PC-9 (cell line): ENCODE results near the gene S100A9. TPM values are rescaled to one million over a fixed set of nuclear protein-coding genes. Genes with fewer than 3 reads are reported as not detected.

Experiments used
- BruUV-seq: library from RNA; stranded (reverse); fragments of 400-500 nt; replicated peaks from 2 replicates; lab custom pipeline; 2021; lab: Mats Ljungman, UMichigan
- CTCF ChIA-PET: fragments of 300-600 bp; sonication (Branson Sonifier 250); formaldehyde crosslinking; loops from one replicate; lab custom pipeline; 2022; ENCODE audit warnings: antibody characterized with exemption; lab: Charles Lee
- POLR2A ChIA-PET: fragments of 300-600 bp; sonication (Branson Sonifier 250); formaldehyde crosslinking; loops from one replicate; lab custom pipeline; 2022; ENCODE audit warnings: antibody characterized with exemption; ENCODE audit not compliant: unreplicated experiment; lab: Charles Lee
- DNase-seq, 2 experiments: peaks; one replicate each; pipeline versions ENCODE4 v3.0.0 to v3.0.0-alpha.2; 2015 to 2022; ENCODE audit warnings: mixed read lengths in 1 of 2
- H2AFZ ChIP-seq: fragments of 200-600 bp; sonication (generic); 2 replicates; pipeline ENCODE4 v1.8.1; 2017; ENCODE audit warnings: antibody characterized with exemption
- H3F3A ChIP-seq: fragments of 200-600 bp; sonication (generic); 2 replicates; pipeline ENCODE4 v1.8.1; 2017; ENCODE audit warnings: antibody characterized with exemption, mild to moderate bottlenecking, low read depth; ENCODE audit not compliant: insufficient read depth
- H3K27ac ChIP-seq: fragments of 200-600 bp; sonication (generic); 2 replicates; pipeline ENCODE4 v1.6.1; 2016; ENCODE audit warnings: mixed run types
- H3K27me3 ChIP-seq: fragments of 200-600 bp; sonication (generic); 2 replicates; pipeline ENCODE4 v1.6.1; 2016; ENCODE audit warnings: low read depth, mixed run types; ENCODE audit not compliant: insufficient read depth
- H3K36me3 ChIP-seq: fragments of 200-600 bp; sonication (generic); 2 replicates; pipeline ENCODE4 v1.6.1; 2016; ENCODE audit warnings: low read depth, mixed run types
- H3K4me1 ChIP-seq: fragments of 200-600 bp; sonication (generic); replicated peaks from 2 replicates; pipeline ENCODE4 v1.6.1; 2016; ENCODE audit warnings: mixed run types; ENCODE audit not compliant: insufficient read depth
- H3K4me2 ChIP-seq: fragments of 200-600 bp; sonication (generic); 2 replicates; pipeline ENCODE4 v1.6.1; 2017; ENCODE audit warnings: mixed run types
- H3K4me3 ChIP-seq: fragments of 200-600 bp; sonication (generic); 2 replicates; pipeline ENCODE4 v1.6.1; 2016; ENCODE audit warnings: mixed run types
- H3K79me2 ChIP-seq: fragments of 200-600 bp; sonication (generic); 2 replicates; pipeline ENCODE4 v1.6.1; 2017; ENCODE audit warnings: low read depth, mixed run types
- H3K9me2 ChIP-seq: fragments of 200-600 bp; sonication (generic); 2 replicates; pipeline ENCODE4 v1.8.1; 2017; ENCODE audit warnings: mild to moderate bottlenecking; ENCODE audit not compliant: insufficient read depth
- H3K9me3 ChIP-seq: fragments of 200-600 bp; sonication (generic); 2 replicates; pipeline ENCODE4 v1.8.1; 2016; ENCODE audit warnings: low read depth; ENCODE audit not compliant: insufficient read depth
- H4K20me1 ChIP-seq: fragments of 200-600 bp; sonication (generic); 2 replicates; pipeline ENCODE4 v1.8.1; 2017; ENCODE audit not compliant: insufficient read depth
- EZH2 ChIP-seq: fragments of 200-600 bp; sonication (generic); IDR thresholded peaks from 2 replicates; pipeline ENCODE4 v1.8.0; 2017; ENCODE audit warnings: antibody characterized with exemption, low read depth
- intact Hi-C: fragments of 100-400 bp; cut with micrococcal nuclease; formaldehyde crosslinking; loops from one replicate; pipeline ENCODE4 v1.10.0; 2022; ENCODE audit not compliant: unreplicated experiment
- total RNA-seq: library from RNA; stranded (reverse); gene quantifications from 2 replicates; pipeline ENCODE4 v1.2.3, GENCODE V29; 2021
- TF ChIP-seq, protein P1 (sequence below): fragments of 200-600 bp; sonication (generic); conservative IDR thresholded peaks from 2 replicates; pipeline ENCODE4 v1.6.1; 2017; ENCODE audit warnings: mixed run types, antibody characterized with exemption, mild to moderate bottlenecking, moderate library complexity

S100A9 gene
- total RNA-seq, 1 experiment from 2014 or later = 4.3 TPM

DNA sequence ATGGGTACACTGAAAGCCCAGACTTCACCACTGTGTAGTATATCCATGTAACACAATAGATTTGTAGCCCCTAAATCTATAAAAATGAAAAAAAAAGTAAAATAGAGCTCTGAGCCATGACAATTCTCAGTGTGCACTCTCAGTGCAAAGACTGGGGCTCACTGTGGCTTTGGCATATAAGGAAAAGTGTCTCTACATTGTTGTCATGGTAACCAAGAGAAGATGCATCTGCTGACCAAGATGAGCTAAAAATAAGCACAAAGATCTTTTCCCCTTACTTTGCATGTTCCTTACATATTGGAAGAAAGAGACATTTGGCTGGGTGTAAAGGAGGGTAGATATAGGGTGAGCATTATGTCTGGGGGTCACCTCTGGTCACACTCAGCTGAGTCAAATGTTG is 21.0 kb upstream of the S100A9 start:
- Histone ChIP-seq H3K27me3 (peaks cover 54% of the 10 kb centered on the region), H3K9me3 (no peaks in the 10 kb centered on the region), H3K36me3 (no peaks in the 10 kb centered on the region), H3K27ac (no peak overlapping the region), H3K4me1 (no peaks in the 10 kb centered on the region), H2AFZ (no peak overlapping the region), H3K79me2 (no peaks in the 10 kb centered on the region), H3F3A (no peaks in the 10 kb centered on the region), H3K9me2 (no peaks in the 10 kb centered on the region), H3K4me3 (no peak overlapping the region), H4K20me1 (no peaks in the 10 kb centered on the region), H3K4me2 (no peak overlapping the region)
- CTCF ChIA-PET = no interaction called here
- POLR2A ChIA-PET = no interaction called here
- no TSS peak for BruUV-seq
- no peak for DNase-seq
- TF ChIP-seq, protein P1, sequence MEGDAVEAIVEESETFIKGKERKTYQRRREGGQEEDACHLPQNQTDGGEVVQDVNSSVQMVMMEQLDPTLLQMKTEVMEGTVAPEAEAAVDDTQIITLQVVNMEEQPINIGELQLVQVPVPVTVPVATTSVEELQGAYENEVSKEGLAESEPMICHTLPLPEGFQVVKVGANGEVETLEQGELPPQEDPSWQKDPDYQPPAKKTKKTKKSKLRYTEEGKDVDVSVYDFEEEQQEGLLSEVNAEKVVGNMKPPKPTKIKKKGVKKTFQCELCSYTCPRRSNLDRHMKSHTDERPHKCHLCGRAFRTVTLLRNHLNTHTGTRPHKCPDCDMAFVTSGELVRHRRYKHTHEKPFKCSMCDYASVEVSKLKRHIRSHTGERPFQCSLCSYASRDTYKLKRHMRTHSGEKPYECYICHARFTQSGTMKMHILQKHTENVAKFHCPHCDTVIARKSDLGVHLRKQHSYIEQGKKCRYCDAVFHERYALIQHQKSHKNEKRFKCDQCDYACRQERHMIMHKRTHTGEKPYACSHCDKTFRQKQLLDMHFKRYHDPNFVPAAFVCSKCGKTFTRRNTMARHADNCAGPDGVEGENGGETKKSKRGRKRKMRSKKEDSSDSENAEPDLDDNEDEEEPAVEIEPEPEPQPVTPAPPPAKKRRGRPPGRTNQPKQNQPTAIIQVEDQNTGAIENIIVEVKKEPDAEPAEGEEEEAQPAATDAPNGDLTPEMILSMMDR = no peak
- no peak for TF ChIP-seq EZH2
- intact Hi-C loops = no loop called here

DNA sequence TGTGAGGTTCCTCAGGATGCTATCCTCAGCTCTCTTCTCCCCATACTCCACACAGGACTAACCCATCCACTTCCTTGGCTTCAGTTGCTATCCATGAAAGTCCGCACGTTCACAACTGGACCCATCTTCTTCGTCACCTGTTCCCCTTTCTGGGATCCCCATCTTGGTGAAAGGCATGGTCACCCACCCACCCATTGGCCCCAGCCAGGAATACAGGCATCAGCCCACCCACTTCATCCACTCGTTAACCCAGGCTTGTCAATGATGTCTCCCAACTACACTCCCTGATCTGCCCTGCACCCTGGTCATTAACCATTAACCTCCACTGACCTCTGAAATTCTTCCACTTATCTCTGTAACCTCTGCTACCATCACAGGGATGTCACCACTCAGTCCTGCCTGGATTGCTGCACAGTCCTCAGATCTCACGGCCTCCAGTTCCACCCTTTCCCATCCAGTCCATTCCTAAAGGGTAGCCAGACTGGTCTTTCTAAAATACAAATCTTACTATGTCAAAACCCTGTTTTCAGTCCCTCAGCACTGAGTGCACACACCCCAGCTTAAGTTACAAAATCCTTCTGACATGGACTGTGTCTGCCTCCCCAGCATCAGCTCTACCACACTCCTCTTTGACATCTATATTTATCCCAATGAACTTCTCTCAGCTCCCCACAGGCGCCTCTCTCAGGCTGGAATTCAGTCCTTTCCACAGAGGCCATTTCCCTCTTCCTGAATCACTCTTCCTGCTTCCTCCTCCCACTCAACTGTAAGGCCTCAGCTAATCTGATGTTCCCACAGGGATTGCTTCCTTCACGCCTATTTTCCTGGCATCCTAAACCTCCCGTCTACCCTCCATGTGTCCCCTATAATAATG is 19.4 kb upstream of the S100A9 start:
- Histone ChIP-seq H3K4me3 (no peak overlapping the region), H3K79me2 (no peaks in the 10 kb centered on the region), H2AFZ (no peak overlapping the region), H3K4me1 (no peaks in the 10 kb centered on the region), H3K36me3 (no peaks in the 10 kb centered on the region), H3K27me3 (peaks cover 66% of the 10 kb centered on the region), H3K4me2 (no peak overlapping the region), H3K27ac (no peak overlapping the region), H3F3A (no peaks in the 10 kb centered on the region), H4K20me1 (no peaks in the 10 kb centered on the region), H3K9me2 (no peaks in the 10 kb centered on the region), H3K9me3 (no peaks in the 10 kb centered on the region)
- intact Hi-C loops = no loop called here
- ChIA-PET CTCF (no interaction called here), POLR2A (no interaction called here)
- BruUV-seq = no TSS peak
- TF ChIP-seq, protein P1 = no peak
- TF ChIP-seq EZH2 = no peak
- no peak for DNase-seq

DNA sequence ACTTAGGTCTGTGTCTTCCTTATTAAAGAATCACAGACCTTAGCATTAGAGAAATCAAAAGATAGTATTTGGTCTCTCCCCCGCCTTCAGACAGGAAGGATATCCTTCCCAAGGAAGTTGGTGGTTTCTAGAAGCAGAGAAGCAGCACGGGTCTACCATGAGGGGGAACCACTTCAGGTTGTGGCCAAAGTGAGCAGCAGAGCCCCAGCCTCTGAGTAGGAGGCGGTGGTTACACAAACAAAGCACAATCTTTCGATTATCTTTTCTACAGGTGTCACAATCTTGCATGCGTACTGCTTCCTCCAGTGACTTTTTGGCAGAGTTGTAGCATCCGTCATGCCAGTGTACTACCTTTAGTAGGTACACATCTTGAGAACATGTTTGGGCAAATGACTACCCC is 17.9 kb upstream of the S100A9 start:
- no peak for TF ChIP-seq EZH2
- TF ChIP-seq, protein P1 = no peak
- Histone ChIP-seq H3K4me3 (no peak overlapping the region), H3K79me2 (no peaks in the 10 kb centered on the region), H3K27ac (no peak overlapping the region), H4K20me1 (no peaks in the 10 kb centered on the region), H3K9me3 (no peaks in the 10 kb centered on the region), H3K4me1 (no peaks in the 10 kb centered on the region), H3K9me2 (no peaks in the 10 kb centered on the region), H2AFZ (no peak overlapping the region), H3K27me3 (peaks cover 72% of the 10 kb centered on the region), H3K36me3 (no peaks in the 10 kb centered on the region), H3K4me2 (no peak overlapping the region), H3F3A (no peaks in the 10 kb centered on the region)
- no TSS peak for BruUV-seq
- DNase-seq = no peak
- POLR2A ChIA-PET = no interaction called here
- intact Hi-C loops = no loop called here
- CTCF ChIA-PET = no interaction called here
